B cell (primary cell): ENCODE data around the gene RGS19. TPM values are rescaled to one million over a fixed set of nuclear protein-coding genes. Genes with fewer than 3 reads are reported as not detected.

Experiments used
- ATAC-seq: fragments of 200-7000 bp; cut with Tn5 transposase; one replicate; pipeline ENCODE4 v1.10.0; 2021; ENCODE audit warnings: low read depth, mild to moderate bottlenecking, moderate number of reproducible peaks, moderate library complexity
- CTCF ChIA-PET: fragments of 350-600 bp; sonication (Branson Sonifier 250); formaldehyde crosslinking; loops from one replicate; lab custom pipeline; 2021; ENCODE audit warnings: antibody characterized with exemption, inconsistent platforms; lab: Charles Lee
- POLR2A ChIA-PET: fragments of 350-600 bp; sonication (Branson Sonifier 250); formaldehyde crosslinking; loops from one replicate; lab custom pipeline; 2021; ENCODE audit warnings: antibody characterized with exemption; lab: Charles Lee
- DNase-seq: peaks from one replicate; pipeline ENCODE4 v3.0.0; 2013
- H2AFZ ChIP-seq: 2 replicates; pipeline ENCODE4 v1.6.1; 2012; ENCODE audit warnings: mild to moderate bottlenecking, low read depth, low read length; ENCODE audit not compliant: insufficient read depth, poor library complexity, severe bottlenecking
- H3K27ac ChIP-seq, 2 donors: 1 replicate in 1 of 2; 2 replicates in 1 of 2; pipeline ENCODE4 v1.5.1; 2012 to 2013; ENCODE audit warnings: low read length in 2 of 2, mild to moderate bottlenecking in 2 of 2, moderate library complexity in 1 of 2
- H3K27me3 ChIP-seq, 4 experiments: fragments of 200-600 bp in 1 of 4; sonication (generic) in 1 of 4; replicated peaks in 1 of 4; 1 replicate in 2 of 4; 2 replicates in 2 of 4; pipeline versions ENCODE4 v1.6.1 to v1.7.0; 2013 to 2016; ENCODE audit warnings: low read length in 3 of 4, mild to moderate bottlenecking in 2 of 4, mixed read lengths in 1 of 4, moderate library complexity in 1 of 4; ENCODE audit not compliant: insufficient read depth in 4 of 4, control insufficient read depth in 3 of 4; ENCODE audit errors: control extremely low read depth in 1 of 4
- H3K36me3 ChIP-seq, 2 experiments: replicated peaks in 1 of 2; 1 replicate in 1 of 2; 2 replicates in 1 of 2; pipeline versions ENCODE4 v1.6.1 to v1.7.1; 2013; ENCODE audit warnings: low read length in 1 of 2; ENCODE audit not compliant: insufficient read depth in 2 of 2, control insufficient read depth in 1 of 2; ENCODE audit errors: control extremely low read depth in 1 of 2, extremely low read depth in 1 of 2
- H3K4me1 ChIP-seq, 2 donors: fragments of 200-600 bp in 1 of 2; sonication (generic) in 1 of 2; 1 replicate in 1 of 2; 2 replicates in 1 of 2; pipeline versions ENCODE4 v1.5.1 to v1.6.1; 2013 to 2017; ENCODE audit warnings: low read length in 2 of 2; ENCODE audit not compliant: control insufficient read depth in 2 of 2, insufficient read depth in 2 of 2
- H3K4me2 ChIP-seq: replicated peaks from 2 replicates; pipeline ENCODE3; 2012; ENCODE audit warnings: mild to moderate bottlenecking, low read depth, low read length; ENCODE audit not compliant: poor library complexity, severe bottlenecking
- H3K4me3 ChIP-seq, 5 experiments: fragments of 200-600 bp in 1 of 5; sonication (generic) in 1 of 5; 1 replicate in 3 of 5; 2 replicates in 2 of 5; pipeline versions ENCODE4 v1.5.1 to v1.7.0; 2011 to 2016; ENCODE audit warnings: low read length in 4 of 5, mild to moderate bottlenecking in 4 of 5, low read depth in 2 of 5, control low read depth in 1 of 5, moderate library complexity in 1 of 5; ENCODE audit not compliant: insufficient read depth in 1 of 5; ENCODE audit errors: control extremely low read depth in 1 of 5, extremely low read depth in 1 of 5
- H3K79me2 ChIP-seq: fragments of 200-600 bp; sonication (generic); one replicate; pipeline ENCODE4 v1.6.0; 2016; ENCODE audit warnings: low read length; ENCODE audit not compliant: control insufficient read depth, insufficient read depth
- H3K9ac ChIP-seq: fragments of 200-600 bp; sonication (generic); 2 replicates; pipeline ENCODE4 v1.6.1; 2017; ENCODE audit warnings: mild to moderate bottlenecking, low read length, moderate library complexity
- H3K9me3 ChIP-seq, 3 donors: one replicate each; pipeline versions ENCODE4 v1.6.1 to v1.7.1; 2013; ENCODE audit warnings: low read length in 2 of 3; ENCODE audit not compliant: control insufficient read depth in 2 of 3, insufficient read depth in 1 of 3; ENCODE audit errors: control extremely low read depth in 1 of 3
- H4K20me1 ChIP-seq: 2 replicates; pipeline ENCODE4 v1.6.0; 2012; ENCODE audit warnings: mild to moderate bottlenecking, low read length; ENCODE audit not compliant: insufficient read depth, control insufficient read depth, poor library complexity, severe bottlenecking
- H3K27ac Mint-ChIP-seq: one replicate; pipeline ENCODE4 v1.8.0; 2021; ENCODE audit warnings: mixed read lengths
- H3K27me3 Mint-ChIP-seq: one replicate; pipeline ENCODE4 v1.8.0; 2021; ENCODE audit warnings: mixed read lengths
- H3K4me1 Mint-ChIP-seq: one replicate; pipeline ENCODE4 v1.8.0; 2021; ENCODE audit warnings: mixed read lengths
- H3K4me3 Mint-ChIP-seq: one replicate; pipeline ENCODE4 v1.8.0; 2021; ENCODE audit warnings: mixed read lengths
- H3K9me3 Mint-ChIP-seq: one replicate; pipeline ENCODE4 v1.8.0; 2022; ENCODE audit warnings: mixed read lengths; ENCODE audit not compliant: insufficient read depth
- CTCF ChIP-seq: fragments of 200-600 bp; IDR thresholded peaks from one replicate; pipeline ENCODE4 v1.8.0; 2022; ENCODE audit warnings: antibody characterized with exemption, mild to moderate bottlenecking
- EZH2 ChIP-seq: IDR thresholded peaks from 2 replicates; pipeline ENCODE4 v1.6.1; 2012; ENCODE audit warnings: borderline replicate concordance, low read depth, mild to moderate bottlenecking, moderate library complexity, low read length; ENCODE audit not compliant: insufficient read depth, poor library complexity, severe bottlenecking
- WGBS: methylation state at CpG from one replicate; pipeline ENCODE4 v1.1.5; 2013; ENCODE audit warnings: missing lambda C conversion rate; ENCODE audit not compliant: insufficient coverage; 5-methylcytosine and 5-hydroxymethylcytosine counted together
- intact Hi-C: fragments of 100-400 bp; cut with micrococcal nuclease; formaldehyde crosslinking; loops from one replicate; pipeline ENCODE4 v1.10.0; 2022
- polyA plus RNA-seq: library from polyadenylated mRNA; depleted of rRNA; stranded (reverse); fragments of >200 nt; gene quantifications from 2 replicates; pipeline ENCODE4 v1.2.3, GENCODE V29; 2012
- total RNA-seq, 2 donors: library from RNA; stranded (reverse); fragments of 120-200 nt in 1 of 2; gene quantifications; 1 replicate in 1 of 2; 2 replicates in 1 of 2; pipeline versions ENCODE4 v1.2.3 to v1.2.4, GENCODE V29; 2013 to 2022

Gene RGS19
- total and polyA plus RNA-seq, 2 donors (not counting 1 experiment from before 2014, with no cell fraction given): 69.4 to 203 TPM

GRCh38 chr20:64037498-64038213 is 41.7 kb downstream of the RGS19 start:
- peak overlapping the region in 3 of 5 experiments; percentile 64 to 85 (median 66) for H3K4me3 ChIP-seq
- no peaks in the 10 kb centered on the region for H3K79me2 ChIP-seq
- peak overlapping the region; percentile 74 for H3K4me3 Mint-ChIP-seq
- peak overlapping the region; percentile 96 for H2AFZ ChIP-seq
- no peaks in the 10 kb centered on the region for H3K9me3 Mint-ChIP-seq
- peaks cover 20% of the 10 kb centered on the region for H3K4me1 Mint-ChIP-seq
- peak overlapping the region; percentile 100 for H3K4me2 ChIP-seq
- DNase-seq (peak; percentile 45), ATAC-seq (no peak)
- peaks cover 31 to 32% of the 10 kb centered on the region in 2 donors for H3K4me1 ChIP-seq
- H3K27ac ChIP-seq: no peak overlapping the region
- H3K9me3 ChIP-seq: peaks cover 0 to 3% (median 0%) of the 10 kb centered on the region in 3 donors
- H4K20me1 ChIP-seq: peaks cover 6% of the 10 kb centered on the region
- H3K9ac ChIP-seq: peak overlapping the region; percentile 76
- peaks cover 0 to 9% of the 10 kb centered on the region in 2 experiments for H3K36me3 ChIP-seq
- H3K27me3 Mint-ChIP-seq: peaks cover 7% of the 10 kb centered on the region
- peaks cover 0 to 23% (median 11%) of the 10 kb centered on the region in 4 experiments for H3K27me3 ChIP-seq
- intact Hi-C loops: loop anchor here (1.0 to 5.0 kb wide), 5 partner anchors 20 to 65 kb away; partner anchors contain the start of genes PRPF6 and TCEA2
- H3K27ac Mint-ChIP-seq: no peak overlapping the region
- CTCF ChIA-PET: interaction anchor here (0.8 to 6.4 kb wide), 19 partner anchors 10 to 596 kb away, joined by 3 to 108 read pairs (median 6); partner anchors contain the start of genes LKAAEAR1, OPRL1, PCMTD2 and RGS19
- no peak for TF ChIP-seq CTCF
- no peak for TF ChIP-seq EZH2
- WGBS: 16% methylated on average over 32 of the region's 36 CpGs
- POLR2A ChIA-PET: interaction anchor here (1.1 to 1.6 kb wide), 2 partner anchors 57 to 82 kb away, joined by 4 to 6 read pairs; partner anchors contain the start of gene PRPF6

GRCh38 chr20:64037199-64037497 is 42.2 kb downstream of the RGS19 start:
- Mint-ChIP-seq H3K27me3 (peaks cover 7% of the 10 kb centered on the region), H3K4me3 (peak overlapping the region; percentile 74), H3K9me3 (no peaks in the 10 kb centered on the region), H3K27ac (no peak overlapping the region), H3K4me1 (peaks cover 19% of the 10 kb centered on the region)
- Histone ChIP-seq H3K4me1 (peaks cover 29 to 30% of the 10 kb centered on the region in 2 donors), H3K27me3 (peaks cover 0 to 23% (median 11%) of the 10 kb centered on the region in 4 experiments), H3K4me3 (no peak overlapping the region), H3K9ac (no peak overlapping the region), H3K79me2 (no peaks in the 10 kb centered on the region), H4K20me1 (peaks cover 6% of the 10 kb centered on the region), H3K9me3 (peaks cover 0 to 3% (median 0%) of the 10 kb centered on the region in 3 donors), H3K27ac (no peak overlapping the region), H3K4me2 (no peak overlapping the region), H2AFZ (no peak overlapping the region), H3K36me3 (peaks cover 0 to 9% of the 10 kb centered on the region in 2 experiments)
- no peak for ATAC-seq
- intact Hi-C loops: loop anchor here (5.0 kb wide), 1 partner anchor 65 kb away; no protein-coding TSS in a partner anchor
- DNase-seq: no peak
- TF ChIP-seq CTCF: no peak
- TF ChIP-seq EZH2: no peak
- CTCF ChIA-PET: interaction anchor here (1.1 to 6.4 kb wide), 6 partner anchors 42 to 595 kb away, joined by 3 to 108 read pairs (median 13); partner anchors contain the start of genes LKAAEAR1, OPRL1 and RGS19
- WGBS: 73% methylated on average over 2 of the region's 3 CpGs
- POLR2A ChIA-PET: no interaction called here
